Measurements from ENCODE around the gene NAP1L4. TPM values are rescaled to one million over a fixed set of nuclear protein-coding genes. Genes with fewer than 3 reads are reported as not detected.

Gene NAP1L4
- total RNA-seq, 1 experiment from 2014 or later = 189 TPM

DNA sequence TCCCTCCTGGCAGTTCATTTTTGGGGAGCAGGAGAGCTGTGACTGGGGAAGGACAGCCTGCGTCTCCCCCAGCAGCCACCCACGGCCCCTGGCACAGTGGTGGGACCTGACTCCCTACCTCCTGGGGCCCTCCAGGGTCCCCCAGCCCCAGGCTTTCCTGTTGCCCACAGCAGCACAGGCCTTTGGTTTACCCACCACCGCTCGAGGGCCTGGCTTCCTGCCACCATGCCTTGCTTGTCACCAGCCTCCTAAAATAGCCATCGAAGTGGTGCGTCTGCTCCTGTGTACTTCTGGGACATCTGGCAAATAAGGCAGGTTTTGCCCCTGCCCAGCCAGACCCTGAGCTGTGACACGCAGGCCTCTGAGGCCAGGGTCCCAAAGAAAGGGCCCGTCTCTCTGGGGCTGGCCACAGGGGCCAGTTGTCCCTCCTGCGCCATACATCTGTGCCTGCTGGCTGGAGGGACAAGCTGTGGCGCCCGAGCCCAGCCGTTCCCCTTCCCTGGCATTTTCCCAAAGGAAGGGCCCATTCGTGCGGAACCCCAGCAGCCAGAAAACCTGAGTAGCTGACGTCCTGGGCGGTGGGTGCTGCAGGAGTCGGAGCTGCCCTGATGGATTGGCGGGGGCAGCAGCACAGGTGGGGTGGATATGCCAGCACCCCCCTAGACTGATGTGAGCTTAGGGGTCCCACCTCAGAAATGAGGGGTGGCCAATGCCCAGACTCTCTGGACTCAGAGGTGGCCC lies 77.5 kb downstream of the NAP1L4 start (continued):
- TF ChIP-seq ZNF281 (CRISPR knock-in tag; IDR thresholded peaks at IDR 0.05) = no peak
- TF ChIP-seq, protein P1, sequence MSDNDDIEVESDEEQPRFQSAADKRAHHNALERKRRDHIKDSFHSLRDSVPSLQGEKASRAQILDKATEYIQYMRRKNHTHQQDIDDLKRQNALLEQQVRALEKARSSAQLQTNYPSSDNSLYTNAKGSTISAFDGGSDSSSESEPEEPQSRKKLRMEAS (CRISPR knock-in tag; IDR thresholded peaks at IDR 0.05) = no peak
- TF ChIP-seq JUN (CRISPR knock-in tag; IDR thresholded peaks at IDR 0.05) = no peak
- TF ChIP-seq HMGXB4 (CRISPR knock-in tag; IDR thresholded peaks at IDR 0.05) = no peak
- no peak for TF ChIP-seq FOXP4 (CRISPR knock-in tag; IDR thresholded peaks at IDR 0.05)
- TF ChIP-seq SP1 (CRISPR knock-in tag; conservative IDR thresholded peaks at IDR 0.05) = no peak
- TF ChIP-seq ZBTB21 (CRISPR knock-in tag; IDR thresholded peaks at IDR 0.05; ENCODE audit: borderline replicate concordance) = no peak
- TF ChIP-seq TP53 (CRISPR knock-in tag; IDR thresholded peaks at IDR 0.05) = no peak
- TF ChIP-seq, protein P2, sequence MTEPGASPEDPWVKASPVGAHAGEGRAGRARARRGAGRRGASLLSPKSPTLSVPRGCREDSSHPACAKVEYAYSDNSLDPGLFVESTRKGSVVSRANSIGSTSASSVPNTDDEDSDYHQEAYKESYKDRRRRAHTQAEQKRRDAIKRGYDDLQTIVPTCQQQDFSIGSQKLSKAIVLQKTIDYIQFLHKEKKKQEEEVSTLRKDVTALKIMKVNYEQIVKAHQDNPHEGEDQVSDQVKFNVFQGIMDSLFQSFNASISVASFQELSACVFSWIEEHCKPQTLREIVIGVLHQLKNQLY (CRISPR knock-in tag; IDR thresholded peaks at IDR 0.05) = no peak
- no peak for TF ChIP-seq CTCF (IDR thresholded peaks at IDR 0.05)
- no peak for TF ChIP-seq ZNF317 (CRISPR knock-in tag; IDR thresholded peaks at IDR 0.05; ENCODE audit: borderline replicate concordance, low read depth)
- TF ChIP-seq E2F4 (CRISPR knock-in tag; IDR thresholded peaks at IDR 0.05; ENCODE audit: borderline replicate concordance, low read depth) = no peak
- no peak for TF ChIP-seq NR2C2 (CRISPR knock-in tag; IDR thresholded peaks at IDR 0.05)

DNA sequence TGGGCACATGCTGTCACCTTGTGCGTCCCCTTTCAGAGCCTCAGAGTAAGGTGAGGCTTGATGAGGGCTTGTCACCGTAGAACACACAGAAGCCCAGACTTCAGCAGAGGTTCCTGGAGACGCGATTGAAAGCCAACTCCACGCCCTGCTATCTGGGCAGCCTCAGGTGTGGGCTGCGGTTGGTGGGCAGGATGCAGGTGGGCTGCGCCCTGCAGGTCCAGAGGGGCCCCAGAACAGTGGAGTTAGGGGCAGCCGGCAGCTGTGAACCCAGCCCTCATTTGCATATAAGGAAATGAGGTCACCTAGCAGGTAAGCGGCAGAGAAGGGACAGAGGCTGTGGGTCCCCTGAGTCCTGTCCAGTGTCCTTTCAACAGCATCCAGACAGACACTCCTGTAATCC lies 78.4 kb downstream of the NAP1L4 start:
- H3K4me3 Mint-ChIP-seq = no peak overlapping the region
- no peaks in the 10 kb centered on the region for H3K4me1 Mint-ChIP-seq
- H3K9me3 Mint-ChIP-seq = no peaks in the 10 kb centered on the region
- no peaks in the 10 kb centered on the region for H3K36me3 Mint-ChIP-seq
- H3K27ac Mint-ChIP-seq = no peak overlapping the region
- DNase-seq (ENCODE audit: low spot score) = no peak
- no peak for ATAC-seq
- POLR2A ChIA-PET = no interaction called here
- CTCF ChIA-PET = interaction anchor here (1.2 kb wide), 1 partner anchor 381 kb away, joined by 4 read pairs; no protein-coding TSS in a partner anchor
- peaks cover 10% of the 10 kb centered on the region for H3K27me3 Mint-ChIP-seq (ENCODE audit: low read depth)
- no peak for TF ChIP-seq NFE2L1 (CRISPR knock-in tag; IDR thresholded peaks at IDR 0.05)
- TF ChIP-seq, protein P3, sequence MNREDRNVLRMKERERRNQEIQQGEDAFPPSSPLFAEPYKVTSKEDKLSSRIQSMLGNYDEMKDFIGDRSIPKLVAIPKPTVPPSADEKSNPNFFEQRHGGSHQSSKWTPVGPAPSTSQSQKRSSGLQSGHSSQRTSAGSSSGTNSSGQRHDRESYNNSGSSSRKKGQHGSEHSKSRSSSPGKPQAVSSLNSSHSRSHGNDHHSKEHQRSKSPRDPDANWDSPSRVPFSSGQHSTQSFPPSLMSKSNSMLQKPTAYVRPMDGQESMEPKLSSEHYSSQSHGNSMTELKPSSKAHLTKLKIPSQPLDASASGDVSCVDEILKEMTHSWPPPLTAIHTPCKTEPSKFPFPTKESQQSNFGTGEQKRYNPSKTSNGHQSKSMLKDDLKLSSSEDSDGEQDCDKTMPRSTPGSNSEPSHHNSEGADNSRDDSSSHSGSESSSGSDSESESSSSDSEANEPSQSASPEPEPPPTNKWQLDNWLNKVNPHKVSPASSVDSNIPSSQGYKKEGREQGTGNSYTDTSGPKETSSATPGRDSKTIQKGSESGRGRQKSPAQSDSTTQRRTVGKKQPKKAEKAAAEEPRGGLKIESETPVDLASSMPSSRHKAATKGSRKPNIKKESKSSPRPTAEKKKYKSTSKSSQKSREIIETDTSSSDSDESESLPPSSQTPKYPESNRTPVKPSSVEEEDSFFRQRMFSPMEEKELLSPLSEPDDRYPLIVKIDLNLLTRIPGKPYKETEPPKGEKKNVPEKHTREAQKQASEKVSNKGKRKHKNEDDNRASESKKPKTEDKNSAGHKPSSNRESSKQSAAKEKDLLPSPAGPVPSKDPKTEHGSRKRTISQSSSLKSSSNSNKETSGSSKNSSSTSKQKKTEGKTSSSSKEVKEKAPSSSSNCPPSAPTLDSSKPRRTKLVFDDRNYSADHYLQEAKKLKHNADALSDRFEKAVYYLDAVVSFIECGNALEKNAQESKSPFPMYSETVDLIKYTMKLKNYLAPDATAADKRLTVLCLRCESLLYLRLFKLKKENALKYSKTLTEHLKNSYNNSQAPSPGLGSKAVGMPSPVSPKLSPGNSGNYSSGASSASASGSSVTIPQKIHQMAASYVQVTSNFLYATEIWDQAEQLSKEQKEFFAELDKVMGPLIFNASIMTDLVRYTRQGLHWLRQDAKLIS (CRISPR knock-in tag; IDR thresholded peaks at IDR 0.05; ENCODE audit: borderline replicate concordance) = no peak
- no peak for TF ChIP-seq ZNF281 (CRISPR knock-in tag; IDR thresholded peaks at IDR 0.05)

All from WTC11 (cell line).